ENCODE results near the gene PRRG4. TPM values are rescaled to one million over a fixed set of nuclear protein-coding genes. Genes with fewer than 3 reads are reported as not detected.

PRRG4 gene
- total and polyA plus RNA-seq, 2 of the 4 experiments (the other 2 are of a cell fraction) = not detected

- Histone ChIP-seq H2BK5ac (ENCODE audit: low read depth, low read length, poor library complexity, severe bottlenecking) (no peak overlapping the region), H3K56ac (ENCODE audit: extremely low read depth, insufficient read depth, low read length) (no peak overlapping the region), H4K5ac (ENCODE audit: low read depth, low read length) (no peak overlapping the region), H2BK15ac (ENCODE audit: low read depth, low read length) (no peak overlapping the region), H4K91ac (ENCODE audit: insufficient read depth, low read depth, low read length) (no peak overlapping the region), H3K9me1 (ENCODE audit: insufficient read depth, low read length) (no peaks in the 10 kb centered on the region), H3K4me1 (ENCODE audit: control insufficient read depth, insufficient read depth, low read length) (no peaks in the 10 kb centered on the region), H3K18ac (ENCODE audit: low read depth, low read length) (no peak overlapping the region), H2BK120ac (ENCODE audit: low read depth, low read length) (no peak overlapping the region), H3K9me3 (ENCODE audit: control insufficient read depth, insufficient read depth, low read length) (no peaks in the 10 kb centered on the region), H3K27ac (ENCODE audit: insufficient read depth, low read length) (no peak overlapping the region), H2AK5ac (ENCODE audit: low read depth, low read length) (no peak overlapping the region), H3K27me3 (ENCODE audit: control insufficient read depth, insufficient read depth, low read length) (no peaks in the 10 kb centered on the region; the same call in 1 of the 2 replicates), H3K4me3 (ENCODE audit: insufficient read depth, low read depth, low read length) (no peak overlapping the region), H3K36me3 (ENCODE audit: control insufficient read depth, insufficient read depth, low read length) (no peaks in the 10 kb centered on the region), H3K9ac (ENCODE audit: low read depth, low read length) (no peak overlapping the region), H2AFZ (replicated peaks; ENCODE audit: low read length, poor library complexity) (no peak overlapping the region), H2BK20ac (ENCODE audit: low read depth, low read length) (no peak overlapping the region), H3K4me2 (ENCODE audit: low read depth, low read length) (no peak overlapping the region), H3K23ac (ENCODE audit: low read depth, low read length) (no peak overlapping the region), H3K79me1 (ENCODE audit: low read depth in 1 of 2, low read length in 2 of 2) (no peaks in the 10 kb centered on the region), H4K20me1 (ENCODE audit: insufficient read depth, low read length) (no peaks in the 10 kb centered on the region), H2AK9ac (replicated peaks; ENCODE audit: low read depth, low read length, poor library complexity) (no peak overlapping the region), H3K14ac (replicated peaks; ENCODE audit: low read depth, low read length) (no peak overlapping the region), H3K4ac (ENCODE audit: low read depth, low read length) (no peak overlapping the region), H4K8ac (ENCODE audit: low read depth in 2 of 2, low read length in 2 of 2) (no peak overlapping the region)
- in situ Hi-C loops (cut with MboI; ENCODE audit: low sequenced_read_pairs) (loop anchor here (25.0 kb wide), 1 partner anchor 128 kb away; no protein-coding TSS in a partner anchor), dilution Hi-C loops (cut with HindIII; ENCODE audit: low sequenced_read_pairs, unreplicated experiment) (no loop called here), intact Hi-C loops (cut with micrococcal nuclease) (loop anchor here (1.0 to 5.0 kb wide), 3 partner anchors 83 to 256 kb away; partner anchors contain the start of gene QSER1)
- WGBS, 2 experiments (ENCODE audit: extremely low coverage in 2 of 2, insufficient read length in 1 of 2) = no CpG with 5 or more reads among the region's 3 CpGs
- BruUV-seq (replicated peaks) = no TSS peak
- no peak for TF ChIP-seq ELK1 (IDR thresholded peaks at IDR 0.05; ENCODE audit: borderline replicate concordance, low read depth, low read length)
- TF ChIP-seq BHLHE40 (IDR thresholded peaks at IDR 0.05; ENCODE audit: low read depth, low read length) = no peak
- TF ChIP-seq NFE2L2 (IDR thresholded peaks at IDR 0.05; ENCODE audit: low read depth, low read length) = no peak
- TF ChIP-seq MXI1 (IDR thresholded peaks at IDR 0.05; ENCODE audit: borderline replicate concordance, low read depth, low read length) = no peak
- no peak for TF ChIP-seq FOS (IDR thresholded peaks at IDR 0.05; ENCODE audit: low read depth, low read length)
- TF ChIP-seq MAFK (IDR thresholded peaks at IDR 0.05; ENCODE audit: low read depth, low read length) = no peak
- TF ChIP-seq RCOR1 (IDR thresholded peaks at IDR 0.05; ENCODE audit: insufficient replicate concordance, low read length) = no peak
- no peak for TF ChIP-seq MAZ (IDR thresholded peaks at IDR 0.05; ENCODE audit: borderline replicate concordance, low read depth, low read length)
- peak; percentile 73 for TF ChIP-seq CTCF (conservative IDR thresholded peaks at IDR 0.05; ENCODE audit: low read depth, low read length)
- no peak for TF ChIP-seq POLR2A (IDR thresholded peaks at IDR 0.05; ENCODE audit: low read depth, low read length)
- peak; percentile 50; the same call in 1 of the 2 replicates for TF ChIP-seq SMC3 (IDR thresholded peaks at IDR 0.05; ENCODE audit: low read depth, low read length)
- TF ChIP-seq CHD1 (IDR thresholded peaks at IDR 0.05; ENCODE audit: low read depth, low read length) = no peak
- no peak for TF ChIP-seq RFX5 (IDR thresholded peaks at IDR 0.05; ENCODE audit: low read depth, low read length)
- TF ChIP-seq CEBPB (IDR thresholded peaks at IDR 0.05; ENCODE audit: low read depth, low read length) = no peak
- TF ChIP-seq RAD21 (IDR thresholded peaks at IDR 0.05; ENCODE audit: low read length) = peak; percentile 76
- TF ChIP-seq USF2 (IDR thresholded peaks at IDR 0.05; ENCODE audit: low read depth, low read length) = no peak
- peak; percentile 72 for DNase-seq
- ChIA-PET CTCF (interaction anchor here (0.6 to 1.9 kb wide), 10 partner anchors 11 to 354 kb away, joined by 3 to 7 read pairs (median 4); no protein-coding TSS in a partner anchor), POLR2A (ENCODE audit: unreplicated experiment) (no interaction called here)
- ATAC-seq (ENCODE audit: low read depth) = peak; percentile 100
Measured at GRCh38 chr11:32809313-32809712, 20.4 kb upstream of the PRRG4 start.

All from IMR-90 (cell line).